T47D (cell line): ENCODE measurements around the gene DNAJB7.
"Not testable (repeated sequence)": the region's sequence is repeated elsewhere in the genome, so short reads cannot be mapped to it uniquely, and the experiment has no call there.

ENCODE experiments used
- DNase-seq, 2 experiments: peaks; one replicate each; pipeline versions ENCODE4 v3.0.0 to v3.0.0-alpha.2; 2011 to 2012; ENCODE audit warnings: low read depth in 1 of 2, low spot score in 1 of 2
- JUND ChIP-seq: IDR thresholded peaks from 2 replicates; pipeline ENCODE4 v1.6.1; 2012; ENCODE audit warnings: low read depth
- in situ Hi-C: cut with HindIII; loops from 2 replicates; pipeline ENCODE4 v1.10.0; 2016; ENCODE audit warnings: low sequenced_read_pairs, low pct_unique_long_range_greater_than_20kb

DNAJB7 gene

DNA sequence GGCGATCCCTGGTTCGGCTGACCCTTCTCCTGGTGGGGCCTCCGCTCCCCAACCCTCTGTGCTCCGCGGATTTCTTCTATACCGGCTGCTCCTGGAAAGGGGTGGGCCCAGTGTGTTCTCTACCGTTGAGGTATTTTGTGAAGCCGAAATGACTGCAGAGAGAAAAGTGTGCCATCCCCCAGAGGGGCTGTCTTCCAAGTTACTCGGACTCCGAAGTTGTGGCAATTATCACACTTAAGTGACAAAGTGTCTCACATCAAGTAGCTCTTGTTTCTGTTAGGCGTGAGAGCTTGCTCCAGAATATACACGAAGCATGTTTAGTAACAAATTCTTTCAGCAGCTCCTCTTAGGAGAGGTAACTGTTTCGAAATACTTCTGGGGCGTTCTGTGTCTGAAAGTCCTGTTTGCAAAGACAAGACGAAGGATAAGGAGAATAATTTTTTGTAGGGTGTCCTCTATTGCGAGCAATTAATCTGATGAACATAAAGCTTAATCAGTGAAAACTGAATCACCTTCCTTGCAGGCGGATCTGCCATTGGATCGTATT is 4.5 kb downstream of the DNAJB7 start:
- TF ChIP-seq JUND: no peak
- in situ Hi-C loops: no loop called here

DNA sequence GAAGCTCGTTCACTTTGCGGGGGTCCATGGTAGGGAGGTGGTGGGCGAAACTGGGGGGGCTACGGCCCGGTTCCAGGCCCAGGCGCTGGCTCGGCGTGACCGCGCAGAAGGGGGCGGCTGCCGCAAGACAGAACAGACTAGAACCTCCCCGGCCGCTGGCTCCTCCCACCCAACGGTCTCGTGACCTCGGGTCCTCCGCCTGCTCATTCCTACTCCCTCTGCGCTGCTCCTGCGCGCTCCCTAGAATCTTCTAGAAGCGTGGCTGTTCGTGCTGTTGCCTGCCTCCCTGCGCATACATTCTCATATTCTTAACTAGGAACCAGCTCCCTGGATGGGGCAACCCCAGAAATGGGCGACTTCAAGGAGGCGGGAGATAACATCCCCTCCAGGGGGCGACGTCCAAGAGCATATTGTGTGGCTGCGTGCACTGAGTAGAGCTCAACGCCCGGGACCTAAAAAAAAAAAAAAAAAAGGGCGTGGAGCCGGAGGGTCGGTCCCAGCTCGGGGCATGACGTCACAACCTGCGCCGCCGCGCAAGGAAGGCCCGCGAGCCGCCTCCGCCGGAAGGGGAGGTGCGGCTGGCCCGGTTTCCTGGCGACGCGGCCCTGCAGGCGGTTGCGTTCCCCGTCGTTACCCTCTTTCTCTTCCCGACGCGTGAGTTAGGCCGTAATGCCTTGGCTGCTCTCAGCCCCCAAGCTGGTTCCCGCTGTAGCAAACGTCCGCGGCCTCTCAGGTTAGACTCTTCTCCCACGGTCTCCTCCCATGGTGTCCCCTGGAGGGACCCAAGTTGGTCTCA is 5.2 kb downstream of the DNAJB7 start, which contains the start of the genes ST13 and XPNPEP3:
Gene ST13, minus strand, starts transcription at position 127 of the 796 bp plus-strand sequence. Its CDS starts 99 bp downstream, at position 28.
Gene XPNPEP3, plus strand, starts transcription at position 636 of the 796 bp plus-strand sequence. Its CDS starts 34 bp downstream, at position 670.
- peak; percentile 24 to 96 for DNase-seq
- no peak for TF ChIP-seq JUND
- in situ Hi-C loops: no loop called here

More for the DNA sequence above, 4.5 kb downstream of the DNAJB7 start:
- peak in 1 of 2 experiments; percentile 1 for DNase-seq

DNA sequence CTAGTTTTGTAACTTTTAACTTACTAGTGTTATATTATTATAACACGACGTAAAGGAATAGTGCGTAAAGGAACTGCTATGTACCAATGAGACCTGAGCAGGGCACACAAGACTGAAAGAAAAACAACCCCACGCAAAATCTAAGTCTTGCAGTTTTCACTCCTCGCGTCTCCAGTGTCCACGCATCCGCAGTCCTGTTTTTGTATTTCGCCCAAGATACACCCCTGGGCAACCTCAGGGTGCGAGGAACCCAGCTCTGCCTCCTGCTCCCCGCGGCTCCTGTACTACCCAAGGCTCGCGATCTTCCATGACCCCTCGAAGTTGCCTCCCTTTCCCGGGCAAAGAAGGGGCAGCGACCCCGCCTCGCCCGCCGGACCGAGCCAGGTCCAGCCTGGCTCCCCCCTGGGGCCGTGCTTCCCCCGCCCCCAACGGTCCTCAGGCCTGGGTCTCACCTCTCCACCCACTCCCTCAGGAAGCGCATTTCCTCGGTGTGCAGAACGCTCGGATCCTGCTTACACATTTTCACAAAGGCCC is 5.9 kb downstream of the DNAJB7 start:
- peak in 1 of 2 experiments; percentile 22 for DNase-seq
- no peak for TF ChIP-seq JUND
- in situ Hi-C loops: no loop called here

DNA sequence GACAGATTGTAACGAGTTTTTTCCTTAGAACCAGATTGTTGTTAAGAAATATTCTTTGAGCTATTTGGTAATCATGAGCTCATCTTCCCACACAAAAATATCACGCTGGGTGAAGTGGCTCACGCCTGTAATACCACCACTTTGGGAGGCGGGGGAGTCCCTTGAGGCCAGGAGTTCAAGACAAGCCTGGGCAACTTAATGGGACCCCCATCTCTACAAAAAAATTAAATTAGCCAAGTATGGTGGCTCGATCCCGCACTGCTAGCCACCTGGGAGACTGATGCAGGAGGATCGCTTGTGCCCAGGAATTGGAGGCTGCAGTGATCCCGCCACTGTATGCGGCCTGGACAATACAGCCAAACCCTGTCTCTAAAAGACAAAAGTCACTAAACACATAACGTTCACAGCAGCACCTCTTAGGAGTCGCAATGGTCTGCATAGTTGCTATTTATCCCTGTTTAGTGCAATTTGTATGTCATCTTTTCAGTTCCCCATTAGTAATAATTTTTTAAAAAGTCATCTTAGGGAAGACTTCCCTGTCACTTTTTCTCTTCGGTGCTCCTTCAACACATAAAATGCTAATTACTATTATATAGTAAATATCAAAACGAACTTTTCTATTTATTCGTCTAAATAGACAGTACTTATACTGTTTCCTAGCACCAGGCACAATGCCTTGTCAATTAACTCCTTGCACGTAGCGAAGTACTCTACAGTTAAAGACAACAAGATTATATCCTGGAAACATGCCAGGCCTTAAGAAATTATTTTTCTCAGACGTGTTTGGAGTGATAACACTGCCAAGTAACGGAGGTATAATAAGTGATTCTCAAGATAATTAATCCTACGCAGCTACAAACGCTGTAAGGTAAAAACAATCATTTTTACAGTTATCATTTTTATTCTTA is 6.6 kb downstream of the DNAJB7 start:
- DNase-seq: no peak
- no peak for TF ChIP-seq JUND

DNA sequence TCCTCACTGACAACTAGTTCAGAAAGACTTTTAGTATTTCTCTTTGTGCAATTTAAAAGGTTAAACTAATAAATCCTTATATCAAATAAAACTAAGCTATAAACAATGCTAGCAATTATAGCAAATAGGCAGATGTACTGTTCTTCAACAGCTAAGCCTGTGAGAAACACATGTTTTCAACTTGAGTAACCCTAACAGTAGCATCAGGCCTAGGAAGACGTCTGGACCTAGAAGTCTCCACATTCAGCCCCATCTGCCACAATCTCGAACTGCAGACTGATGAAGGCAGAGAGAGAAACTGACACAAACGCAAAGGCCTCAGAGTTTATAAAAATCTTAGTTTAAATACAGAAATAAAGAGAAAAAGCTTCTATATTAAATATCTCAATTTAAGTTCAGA is 8.0 kb downstream of the DNAJB7 start:
- DNase-seq: no peak
- no peak for TF ChIP-seq JUND
- in situ Hi-C loops: no loop called here

More for the DNA sequence above, 6.6 kb downstream of the DNAJB7 start:
- in situ Hi-C loops: no loop called here

DNA sequence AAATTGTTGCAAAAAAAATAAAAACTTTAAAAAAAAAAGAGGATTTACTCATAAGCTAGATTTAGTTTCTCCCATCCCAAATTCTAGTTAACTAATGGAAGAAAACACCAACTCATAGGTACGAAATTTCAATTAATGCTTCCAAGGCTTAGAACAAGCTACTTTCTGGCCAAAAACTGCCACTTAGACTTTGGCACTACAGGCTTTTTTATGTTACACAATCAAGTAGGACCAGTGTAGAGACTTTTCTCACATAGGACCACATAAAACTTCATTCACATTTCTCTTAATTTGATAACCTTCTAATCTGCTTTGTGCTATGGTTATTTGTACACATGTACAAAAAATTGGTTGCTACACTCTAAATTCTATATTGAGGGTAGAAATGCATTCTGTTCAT is 8.6 kb downstream of the DNAJB7 start:
- TF ChIP-seq JUND: no peak
- no peak for DNase-seq

DNA sequence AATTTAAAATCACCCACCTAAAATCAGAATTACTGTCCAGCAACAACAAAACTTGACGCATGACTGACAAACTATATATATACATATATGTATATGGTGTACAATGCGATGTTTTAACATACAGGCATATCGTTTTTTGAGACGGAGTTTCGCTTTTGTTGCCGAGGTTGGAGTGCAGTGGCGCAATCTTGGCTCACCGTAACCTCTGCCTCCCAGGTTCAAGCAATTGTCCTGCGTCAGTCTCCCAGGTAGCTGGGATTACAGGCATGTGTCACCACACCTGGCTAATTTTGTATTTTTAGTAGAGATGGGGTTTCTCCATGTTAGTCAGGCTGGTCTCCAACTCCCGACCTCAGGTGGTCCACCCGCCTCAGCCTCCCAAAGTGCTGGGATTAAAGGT is 16.1 kb downstream of the DNAJB7 start:
- DNase-seq, in situ Hi-C loops: not testable (repeated sequence)

More for the DNA sequence above, 8.6 kb downstream of the DNAJB7 start:
- in situ Hi-C loops: no loop called here

DNA sequence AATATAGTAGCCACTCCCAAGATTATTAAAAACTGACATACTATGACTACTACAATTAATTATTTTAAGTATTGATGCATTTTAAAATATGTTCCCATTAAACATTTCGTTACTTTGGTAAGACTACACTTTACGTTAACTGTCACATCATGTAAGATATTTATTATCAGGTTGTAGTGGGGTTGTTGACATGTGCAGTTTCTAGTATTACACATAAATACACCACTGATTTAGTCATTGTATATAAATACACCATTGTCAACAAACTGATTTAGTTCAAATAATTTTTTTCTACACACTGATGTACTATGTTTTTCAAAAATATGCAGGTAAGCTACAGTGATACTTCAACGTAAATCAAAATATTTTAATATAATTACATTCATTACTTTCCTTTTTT is 17.0 kb downstream of the DNAJB7 start:
- in situ Hi-C loops: no loop called here
- no peak for TF ChIP-seq JUND
- DNase-seq: no peak

DNA sequence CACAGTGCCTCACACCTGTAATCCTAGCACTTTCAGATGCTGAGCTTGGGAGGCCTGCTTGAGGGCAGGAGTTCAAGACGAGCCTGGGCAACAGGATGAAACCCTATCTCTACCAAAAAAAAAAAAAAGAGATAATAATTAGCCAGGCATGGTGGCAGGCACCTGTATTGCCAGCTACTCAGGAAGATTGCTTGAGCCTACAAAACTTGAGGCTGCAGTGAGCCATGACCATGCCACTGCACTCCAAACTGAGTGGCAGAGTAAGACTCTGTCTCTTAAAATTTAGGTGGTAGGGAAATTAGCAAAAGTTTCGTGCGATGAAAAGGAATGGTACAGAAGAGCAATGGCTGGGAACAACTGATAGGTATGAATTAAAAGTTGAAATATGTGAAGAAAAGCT is 23.4 kb downstream of the DNAJB7 start:
- no peak for DNase-seq
- in situ Hi-C loops: no loop called here
- TF ChIP-seq JUND: no peak

DNA sequence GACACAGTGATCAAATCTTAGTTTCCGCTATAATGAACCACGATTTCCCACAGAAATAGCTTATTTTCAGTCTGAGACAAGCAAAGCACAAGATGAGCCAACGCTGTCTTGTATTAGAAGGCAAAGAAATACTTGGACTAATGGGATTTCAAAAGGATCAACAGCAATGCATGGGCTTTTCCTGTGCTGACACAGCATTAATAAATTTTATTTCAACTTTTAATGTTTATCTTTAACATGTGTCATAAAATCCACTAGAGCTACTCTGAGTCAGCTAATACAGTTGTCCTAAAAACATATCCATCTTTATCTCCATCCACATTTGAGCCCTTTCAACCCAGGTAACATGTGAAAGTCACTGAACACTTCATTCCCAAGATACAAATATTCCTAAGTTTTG is 27.3 kb downstream of the DNAJB7 start:
- no peak for DNase-seq
- in situ Hi-C loops: no loop called here
- no peak for TF ChIP-seq JUND

DNA sequence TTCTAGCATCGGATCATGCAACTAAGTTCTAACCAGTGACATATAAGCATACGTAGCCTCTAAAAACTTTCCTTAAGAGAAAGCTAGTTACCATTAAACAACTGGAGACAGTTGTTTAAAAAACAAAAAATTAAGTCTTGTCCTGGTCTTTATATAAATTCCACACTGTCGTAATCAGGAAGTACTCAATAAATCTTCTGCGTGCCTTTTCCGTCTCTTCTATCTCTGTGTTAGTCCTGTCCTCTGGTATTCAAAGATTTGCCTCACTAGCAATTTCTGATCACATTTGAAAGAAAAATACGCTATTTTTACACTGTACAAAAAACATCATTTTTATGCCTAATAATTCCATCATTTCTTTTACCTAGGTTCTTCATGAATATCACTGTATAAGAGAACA is 32.8 kb downstream of the DNAJB7 start:
- TF ChIP-seq JUND: no peak
- in situ Hi-C loops: no loop called here
- DNase-seq: no peak

DNA sequence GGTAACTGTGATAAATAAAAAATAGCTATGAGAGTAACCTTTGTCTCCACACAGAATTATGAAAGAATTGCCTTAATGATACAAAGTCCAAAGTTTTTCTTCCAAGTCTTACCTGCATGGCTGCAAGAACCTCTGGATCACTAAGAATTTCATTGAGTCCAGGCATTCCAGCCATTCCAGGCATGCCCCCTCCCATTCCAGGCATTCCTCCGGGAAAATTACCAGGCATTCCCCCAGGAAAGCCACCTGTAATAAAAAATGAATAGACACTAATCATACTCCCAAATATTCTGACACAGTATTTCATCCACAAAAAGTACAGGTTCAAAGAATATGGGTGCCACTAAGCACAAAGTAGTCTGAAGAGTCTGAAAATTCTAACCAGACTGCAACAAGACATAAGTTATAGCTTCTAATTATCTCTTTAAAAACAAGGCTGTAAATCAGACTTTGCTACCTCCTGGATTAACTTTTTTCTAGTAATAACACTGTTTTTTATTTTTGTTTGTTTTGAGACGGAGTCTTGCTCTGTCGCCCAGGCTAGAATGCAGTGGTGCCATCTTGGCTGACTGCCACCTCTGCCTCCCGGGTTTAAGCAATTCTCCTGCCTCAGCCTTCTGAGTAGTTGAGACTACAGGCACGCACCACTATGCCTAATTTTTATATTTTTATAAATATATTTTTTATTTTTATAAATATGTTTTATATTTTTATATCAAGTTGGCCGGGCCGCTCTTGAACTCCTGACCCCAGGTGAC is 34.8 kb downstream of the DNAJB7 start:
- no peak for TF ChIP-seq JUND
- no peak for DNase-seq
- in situ Hi-C loops: no loop called here

DNA sequence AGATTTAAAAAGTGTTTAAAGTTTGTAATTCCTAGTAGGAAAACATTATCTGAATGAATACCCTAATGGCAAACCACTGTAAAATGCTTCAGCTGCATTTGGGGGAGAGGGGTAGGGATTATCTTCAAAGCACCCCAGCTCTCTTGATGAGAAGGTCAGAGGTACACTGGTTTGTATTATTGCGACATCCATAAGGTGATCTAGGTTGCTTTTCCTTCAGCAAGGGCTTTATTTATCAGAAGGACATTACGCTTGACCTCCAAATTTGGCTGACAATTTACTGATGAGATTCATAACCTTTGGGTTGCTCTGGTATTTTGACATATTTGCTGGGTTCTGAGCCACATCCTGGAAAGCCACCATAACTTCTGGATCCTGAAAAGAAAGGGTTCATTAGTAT is 35.6 kb downstream of the DNAJB7 start:
- in situ Hi-C loops, DNase-seq: not testable (repeated sequence)
